HG03060 (cell line): ENCODE results near the gene ATXN3.
"Not testable (repeated sequence)": the region's sequence is repeated elsewhere in the genome, so short reads cannot be mapped to it uniquely, and the experiment has no call there.

Experiments
- ATAC-seq: cut with Tn5 transposase; IDR thresholded peaks from one replicate; pipeline ENCODE4 v1.9.1; 2021; ENCODE audit warnings: low read depth, moderate number of reproducible peaks; ENCODE audit not compliant: unreplicated experiment

The ATXN3 gene

DNA sequence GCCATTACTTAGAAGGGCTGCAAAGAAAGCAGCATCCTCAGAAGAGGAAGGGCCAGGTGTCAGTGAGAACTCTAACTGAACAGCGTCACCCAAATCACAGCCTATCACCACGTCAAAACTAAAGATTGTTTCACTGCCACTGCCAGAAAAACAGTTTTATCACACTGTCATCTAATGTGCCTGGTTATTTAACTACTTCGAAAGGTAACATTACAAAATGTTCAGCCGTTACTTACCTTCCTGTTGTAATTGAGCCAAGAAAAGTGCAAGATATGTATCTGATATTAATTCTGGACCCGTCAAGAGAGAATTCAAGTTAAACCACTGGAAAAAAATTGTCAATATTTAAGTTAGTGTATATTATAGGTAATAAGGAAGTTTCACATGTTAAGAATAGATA is 17.9 kb downstream of the ATXN3 start:
- ATAC-seq, result no peak

DNA sequence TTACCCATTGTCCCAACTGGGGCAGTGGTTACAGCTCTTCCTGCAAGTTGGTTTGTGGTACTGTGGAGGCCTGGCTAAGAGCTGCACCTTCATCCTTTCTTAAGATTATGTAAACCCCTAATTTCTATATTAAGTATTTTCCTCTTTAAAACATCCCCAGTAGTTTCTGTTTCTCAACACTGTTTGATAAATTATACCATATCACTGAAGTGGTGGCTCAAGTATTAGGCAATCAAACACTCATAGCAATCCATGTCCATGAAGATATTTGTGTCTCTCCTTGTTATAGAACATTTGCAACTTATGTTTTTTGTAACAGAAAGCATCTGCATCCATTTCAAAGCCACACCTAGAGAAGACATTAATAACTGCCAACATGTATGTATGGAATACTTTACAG is 31.8 kb downstream of the ATXN3 start:
- no peak for ATAC-seq

DNA sequence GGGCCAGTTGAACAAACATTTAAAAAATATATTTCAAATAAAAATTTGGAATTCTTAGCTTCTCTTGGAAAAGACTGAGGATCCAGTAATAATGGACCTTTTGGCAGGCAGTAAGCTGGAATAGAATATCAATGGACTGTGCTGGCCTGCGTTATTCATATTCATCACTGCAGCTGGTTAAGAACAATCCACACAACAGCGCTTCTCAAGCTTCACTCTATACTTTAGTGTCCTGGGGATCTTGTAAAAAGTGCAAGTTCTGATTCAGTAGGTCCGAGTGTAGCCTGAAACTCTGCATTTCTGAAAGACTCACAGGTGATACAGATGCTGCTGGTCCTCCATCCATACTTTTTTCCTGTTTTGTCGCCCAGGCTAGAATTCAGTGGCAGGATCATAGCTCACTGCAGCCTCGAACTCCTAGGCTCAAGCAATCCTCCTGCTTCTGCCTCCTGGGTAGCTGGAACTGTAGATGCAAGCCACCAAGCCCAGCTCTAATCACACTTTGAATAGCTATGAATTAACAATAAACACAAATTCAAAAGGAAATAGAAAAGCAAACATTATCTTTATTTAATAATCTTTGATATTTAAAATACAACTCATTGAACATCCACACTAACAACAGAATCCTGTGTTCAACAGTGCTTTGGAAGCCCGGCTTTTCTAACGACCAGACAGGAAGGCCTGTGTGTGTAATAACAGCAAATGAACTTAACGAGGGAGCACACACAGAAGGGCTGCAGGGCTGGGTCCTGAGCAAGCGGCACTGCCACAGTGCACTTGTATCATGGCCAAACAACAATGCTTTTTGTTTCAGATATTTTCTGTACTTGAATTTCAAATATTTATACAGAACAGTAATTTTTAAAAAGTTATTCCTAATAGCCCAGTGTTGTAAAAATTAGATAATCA is 48.1 kb downstream of the ATXN3 start:
- no peak for ATAC-seq

GRCh38 chr14:92049781-92050180 is 56.6 kb downstream of the ATXN3 start:
- no peak for ATAC-seq

DNA sequence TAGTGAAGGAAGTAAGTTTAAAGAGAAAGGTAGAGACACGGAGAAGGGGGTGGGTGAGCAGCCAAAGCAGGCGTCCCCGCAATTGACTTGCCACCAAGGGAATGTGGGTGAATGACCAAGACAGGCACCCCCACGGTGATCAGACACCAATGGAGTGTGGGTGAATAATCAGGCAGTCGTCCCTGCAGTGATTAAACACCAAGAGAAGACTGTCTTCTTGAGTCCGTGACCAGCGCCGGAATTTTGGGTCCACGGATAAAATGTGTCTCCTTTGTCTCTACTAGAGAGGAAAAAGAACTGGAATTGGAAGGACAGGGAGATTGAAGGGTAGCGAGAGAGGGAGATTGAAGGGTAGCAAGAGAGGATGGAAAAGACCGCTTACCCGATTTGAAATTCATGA is 57.2 kb downstream of the ATXN3 start:
- not testable (repeated sequence) for ATAC-seq

DNA sequence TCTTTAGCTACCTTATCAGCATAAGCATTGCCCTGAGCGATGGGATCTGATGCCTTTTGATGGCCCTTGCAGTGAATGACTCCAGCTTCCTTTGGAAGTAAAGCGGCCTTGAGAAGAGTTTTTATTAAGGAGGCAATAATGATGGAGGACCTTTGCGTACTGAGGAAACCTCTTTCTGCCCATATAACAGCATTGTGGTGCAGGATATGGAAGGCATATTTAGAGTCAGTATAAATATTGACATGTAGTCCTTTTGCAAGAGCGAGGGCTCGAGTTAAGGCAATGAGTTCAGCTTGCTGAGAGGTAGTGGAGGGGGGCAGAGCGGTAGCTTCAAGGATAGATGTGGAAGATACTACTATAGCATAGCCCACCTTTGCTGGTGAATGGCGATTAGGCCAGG is 60.5 kb downstream of the ATXN3 start:
- ATAC-seq, result not testable (repeated sequence)

DNA sequence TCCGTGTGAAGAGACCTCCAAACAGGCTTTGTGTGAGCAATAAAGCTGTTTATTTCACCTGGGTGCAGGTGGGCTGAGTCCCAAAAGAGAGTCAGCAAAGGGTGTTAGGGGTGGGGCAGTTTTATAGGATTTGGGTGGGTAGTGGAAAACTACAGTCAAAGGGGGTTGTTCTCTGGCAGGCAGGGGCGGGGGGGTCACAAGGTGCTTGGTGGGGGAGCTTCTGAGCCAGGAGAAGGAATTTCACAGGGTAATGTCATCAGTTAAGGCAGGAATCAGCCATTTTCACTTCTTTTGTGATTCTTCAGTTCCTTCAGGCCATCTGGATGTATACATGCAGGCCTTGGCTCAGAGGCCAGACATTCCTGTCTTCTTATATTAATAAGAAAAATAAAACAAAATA is 64.6 kb downstream of the ATXN3 start:
- ATAC-seq, result not testable (repeated sequence)

DNA sequence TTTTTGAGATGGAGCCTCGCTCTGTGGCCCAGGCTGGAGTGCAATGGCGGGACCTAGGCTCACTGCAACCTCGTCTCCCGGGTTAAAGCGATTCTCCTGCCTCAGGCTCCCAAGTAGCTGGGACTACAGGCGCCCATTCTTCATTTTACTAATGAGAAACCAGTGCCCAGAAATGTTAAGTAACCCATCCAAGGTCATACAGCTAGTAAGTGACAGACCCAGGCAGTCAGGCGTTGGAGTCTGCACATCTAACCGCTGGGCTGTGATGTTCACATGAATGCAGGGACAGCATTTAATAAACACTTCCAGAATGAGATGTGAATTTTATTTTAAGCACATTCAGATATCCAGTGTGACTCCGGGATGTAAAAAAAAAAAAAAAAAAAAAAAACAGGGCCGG is 65.2 kb downstream of the ATXN3 start:
- ATAC-seq, result no peak

GRCh38 chr14:92040431-92041051 is 65.8 kb downstream of the ATXN3 start:
- ATAC-seq, result no peak

GRCh38 chr14:92039719-92040430 is 66.5 kb downstream of the ATXN3 start, which contains the start of gene TRIP11:
TRIP11 (minus strand) TSS chr14:92040059; CDS start chr14:92039685, 374 bp downstream.
- peak; percentile 93 for ATAC-seq

DNA sequence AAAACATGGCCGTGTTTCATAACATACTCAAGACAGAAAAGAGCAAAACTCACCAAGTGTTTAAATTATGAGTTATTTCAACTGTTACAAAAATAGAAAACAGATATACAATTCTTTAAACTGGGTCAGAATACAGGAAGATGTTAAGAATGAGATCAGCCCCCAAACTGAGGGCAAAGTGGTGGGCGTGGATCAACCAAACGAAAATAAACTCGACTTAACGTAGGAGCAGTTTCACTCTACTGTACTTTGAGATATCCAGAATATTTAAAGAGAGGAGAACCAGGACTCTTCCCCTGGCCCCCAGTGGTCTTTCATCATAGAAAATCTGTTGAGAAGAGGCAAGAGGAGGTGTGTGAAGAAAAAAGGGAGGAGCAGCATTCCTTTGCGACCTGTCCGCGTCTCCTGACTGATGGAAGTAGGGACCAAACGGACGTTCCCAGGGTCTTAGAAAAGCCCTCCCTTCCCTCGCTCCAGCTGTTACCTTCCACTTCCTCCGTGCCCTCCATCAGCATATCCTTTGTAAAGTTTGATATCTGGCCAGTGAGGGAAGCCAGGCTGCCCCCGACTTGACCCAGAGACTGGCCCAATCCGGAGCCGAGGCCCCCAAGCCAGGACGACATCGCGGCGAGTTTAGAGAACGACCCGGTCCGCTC is 67.2 kb downstream of the ATXN3 start:
- no peak for ATAC-seq

DNA sequence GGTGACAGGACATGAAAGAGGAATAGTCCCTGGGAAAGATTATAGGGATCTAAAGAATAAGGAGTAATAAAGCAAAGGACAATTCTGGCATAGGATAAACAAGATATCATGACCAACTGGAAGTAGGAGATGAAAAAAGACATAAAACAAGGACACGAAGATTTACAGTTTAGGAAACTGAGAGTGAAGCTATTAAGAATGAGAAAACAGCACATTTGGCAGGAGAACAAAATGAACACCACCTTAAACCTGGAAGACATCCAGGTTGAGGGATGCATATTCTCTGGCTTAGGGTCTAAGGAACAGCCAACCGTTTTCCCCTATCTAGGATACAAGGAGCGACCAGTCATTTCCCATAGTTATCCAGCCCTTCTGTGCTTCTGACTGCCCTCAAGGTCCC is 68.4 kb downstream of the ATXN3 start:
- no peak for ATAC-seq

GRCh38 chr14:92035890-92036289 is 70.5 kb downstream of the ATXN3 start:
- ATAC-seq, result no peak

DNA sequence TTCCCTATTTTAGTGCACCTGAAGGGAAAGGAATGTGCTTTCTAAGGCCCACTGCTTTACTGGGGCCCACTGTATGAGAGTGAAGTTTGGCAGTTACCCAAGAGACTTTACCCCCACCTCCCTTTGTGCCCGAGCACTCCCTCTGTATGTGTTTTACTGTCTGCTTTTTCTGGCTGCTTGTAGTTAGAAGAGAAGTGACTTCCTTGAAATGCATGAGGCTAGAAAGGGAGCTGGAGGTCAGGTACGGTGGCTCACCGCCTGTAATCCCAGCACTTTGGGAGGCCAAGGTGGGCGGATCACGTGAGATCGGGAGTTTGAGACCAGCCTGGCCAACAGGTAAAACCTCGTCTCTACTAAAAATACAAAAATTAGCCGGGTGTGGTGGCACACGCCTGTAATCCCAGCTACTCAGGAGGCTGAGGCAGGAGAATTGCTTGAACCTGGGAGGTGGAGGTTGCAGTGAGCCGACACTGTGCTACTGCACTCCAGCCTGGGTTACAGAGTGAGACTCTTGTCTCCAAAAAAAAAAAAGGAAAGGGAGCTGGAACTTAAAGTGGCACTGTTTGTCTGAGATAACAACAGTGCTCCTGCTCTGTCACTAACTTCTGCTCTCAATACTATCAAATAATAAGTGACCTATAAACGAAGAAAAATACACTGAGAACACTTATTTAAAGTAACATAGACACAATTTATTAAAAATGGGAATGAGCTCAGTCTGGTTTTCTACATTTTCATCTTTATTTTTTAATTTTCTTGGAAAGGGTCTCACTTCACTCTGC is 72.3 kb downstream of the ATXN3 start:
- ATAC-seq, result no peak

- no peak for ATAC-seq
Observed at GRCh38 chr14:92033433-92033832, 72.9 kb downstream of the ATXN3 start.

GRCh38 chr14:92026548-92027190 is 79.7 kb downstream of the ATXN3 start:
- ATAC-seq, result no peak

- no peak for ATAC-seq
Observed at GRCh38 chr14:92022036-92022435, 84.3 kb downstream of the ATXN3 start.

GRCh38 chr14:92021523-92021922 is 84.9 kb downstream of the ATXN3 start:
- no peak for ATAC-seq

GRCh38 chr14:92014040-92014439 is 92.3 kb downstream of the ATXN3 start:
- ATAC-seq, result no peak
